Keratinocyte (primary cell): ENCODE results near the gene TCHP. TPM values are rescaled to one million over a fixed set of nuclear protein-coding genes. Genes with fewer than 3 reads are reported as not detected.

ENCODE experiments used
- DNase-seq: peaks from one replicate; pipeline ENCODE4 v3.0.0-alpha.2; 2011; ENCODE audit warnings: low read depth, missing footprints, low spot score
- FAIRE-seq: peaks from 2 replicates; lab custom pipeline; 2011; peaks lifted over from hg19 to GRCh38; lab: Jason Lieb, UNC
- H2AFZ ChIP-seq: 2 replicates; pipeline ENCODE4 v1.6.0; 2012; ENCODE audit warnings: low read length, control low read depth, inconsistent platforms; ENCODE audit not compliant: control insufficient read depth
- H3K27ac ChIP-seq: 2 replicates; pipeline ENCODE4 v1.5.1; 2011; ENCODE audit warnings: low read length; ENCODE audit not compliant: control insufficient read depth, insufficient read depth
- H3K27me3 ChIP-seq: 3 replicates; pipeline ENCODE4 v1.6.0; 2011; ENCODE audit warnings: low read length; ENCODE audit not compliant: control insufficient read depth, insufficient read depth; ENCODE audit errors: extremely low read depth
- H3K36me3 ChIP-seq, 2 experiments: 2 replicates in 1 of 2; 3 replicates in 1 of 2; pipeline ENCODE4 v1.5.1; 2011; ENCODE audit warnings: low read length in 2 of 2, mild to moderate bottlenecking in 1 of 2; ENCODE audit not compliant: control insufficient read depth in 2 of 2, insufficient read depth in 2 of 2; ENCODE audit errors: extremely low read depth in 1 of 2
- H3K4me1 ChIP-seq: 3 replicates; pipeline ENCODE4 v1.5.1; 2011; ENCODE audit warnings: low read length; ENCODE audit not compliant: control insufficient read depth, insufficient read depth; ENCODE audit errors: extremely low read depth
- H3K4me2 ChIP-seq: 3 replicates; pipeline ENCODE4 v1.6.0; 2011; ENCODE audit warnings: low read depth, low read length; ENCODE audit not compliant: control insufficient read depth, insufficient read depth; ENCODE audit errors: extremely low read depth
- H3K4me3 ChIP-seq, 3 experiments: fragments of 200-600 bp in 1 of 3; sonication (generic) in 1 of 3; 2 replicates in 2 of 3; 3 replicates in 1 of 3; pipeline ENCODE4 v1.5.1; 2011 to 2016; ENCODE audit warnings: low read length in 3 of 3, mild to moderate bottlenecking in 3 of 3, control low read depth in 2 of 3, inconsistent platforms in 1 of 3, low read depth in 1 of 3, mixed read lengths in 1 of 3, mixed run types in 1 of 3, moderate library complexity in 1 of 3; ENCODE audit not compliant: control insufficient read depth in 2 of 3, insufficient read depth in 2 of 3; ENCODE audit errors: extremely low read depth in 1 of 3
- H3K79me2 ChIP-seq: 2 replicates; pipeline ENCODE4 v1.6.0; 2012; ENCODE audit warnings: low read length; ENCODE audit not compliant: control insufficient read depth, insufficient read depth
- H3K9ac ChIP-seq: 3 replicates; pipeline ENCODE4 v1.6.0; 2011; ENCODE audit warnings: low read length; ENCODE audit not compliant: control insufficient read depth, insufficient read depth; ENCODE audit errors: extremely low read depth
- H3K9me1 ChIP-seq: 3 replicates; pipeline ENCODE4 v1.6.0; 2011; ENCODE audit warnings: low read length; ENCODE audit not compliant: control insufficient read depth, insufficient read depth; ENCODE audit errors: extremely low read depth
- H3K9me3 ChIP-seq: 2 replicates; pipeline ENCODE4 v1.5.1; 2012; ENCODE audit warnings: low read depth, low read length; ENCODE audit not compliant: control insufficient read depth
- H4K20me1 ChIP-seq: 3 replicates; pipeline ENCODE4 v1.6.0; 2011; ENCODE audit warnings: low read length; ENCODE audit not compliant: control insufficient read depth, insufficient read depth; ENCODE audit errors: extremely low read depth
- EZH2 ChIP-seq: IDR thresholded peaks from one replicate; pipeline ENCODE4 v1.6.1; 2012; ENCODE audit warnings: inconsistent platforms, mild to moderate bottlenecking, low read length, moderate library complexity
- dilution Hi-C: fragments of 300-500 bp; cut with MboI; formaldehyde crosslinking; loops from one replicate; pipeline ENCODE4 v1.7.0; 2020; ENCODE audit warnings: low sequenced_read_pairs; ENCODE audit not compliant: extremely low pct_ligation_motif_present
- polyA plus RNA-seq, 5 experiments: library from polyadenylated mRNA; depleted of rRNA in 3 of 5; stranded (reverse) in 3 of 5; stranded (forward) in 1 of 5; unstranded in 1 of 5; fragments of >200 nt; gene quantifications; 1 replicate in 1 of 5; 2 replicates in 3 of 5; 3 replicates in 1 of 5; pipeline versions ENCODE4 v1.2.1 to v1.2.3, GENCODE V29; 2011 to 2012; ENCODE audit warnings: missing spikeins in 2 of 5, low read depth in 1 of 5, low replicate concordance in 1 of 5
- TF ChIP-seq, protein P1 (sequence below), 3 experiments: IDR thresholded peaks in 1 of 3; conservative IDR thresholded peaks in 1 of 3; optimal IDR thresholded peaks in 1 of 3; 2 replicates in 2 of 3; 3 replicates in 1 of 3; pipeline versions ENCODE3 to v1.5.1; 2011; ENCODE audit warnings: low read length in 3 of 3, mild to moderate bottlenecking in 3 of 3, moderate library complexity in 2 of 3, control low read depth in 1 of 3, inconsistent platforms in 1 of 3; ENCODE audit not compliant: insufficient read depth in 2 of 3; ENCODE audit errors: extremely low read depth in 1 of 3

The TCHP gene
- polyA plus RNA-seq, 1 donor (not counting 4 experiments of a cell fraction or from before 2014, with no cell fraction given), result 9.6 TPM

GRCh38 chr12:109863847-109864712 lies 36.0 kb upstream of the TCHP start:
- Histone ChIP-seq H3K4me1 (peaks cover 31% of the 10 kb centered on the region), H4K20me1 (no peaks in the 10 kb centered on the region), H3K27ac (peak overlapping the region; percentile 45), H3K4me3 (no peak overlapping the region), H3K9me3 (no peaks in the 10 kb centered on the region), H2AFZ (no peak overlapping the region), H3K79me2 (peaks cover 13% of the 10 kb centered on the region), H3K4me2 (peak overlapping the region; percentile 6), H3K36me3 (peaks cover 4 to 9% of the 10 kb centered on the region in 2 experiments), H3K9ac (peak overlapping the region; percentile 4), H3K9me1 (peaks cover 2% of the 10 kb centered on the region), H3K27me3 (no peaks in the 10 kb centered on the region)
- TF ChIP-seq, protein P1, sequence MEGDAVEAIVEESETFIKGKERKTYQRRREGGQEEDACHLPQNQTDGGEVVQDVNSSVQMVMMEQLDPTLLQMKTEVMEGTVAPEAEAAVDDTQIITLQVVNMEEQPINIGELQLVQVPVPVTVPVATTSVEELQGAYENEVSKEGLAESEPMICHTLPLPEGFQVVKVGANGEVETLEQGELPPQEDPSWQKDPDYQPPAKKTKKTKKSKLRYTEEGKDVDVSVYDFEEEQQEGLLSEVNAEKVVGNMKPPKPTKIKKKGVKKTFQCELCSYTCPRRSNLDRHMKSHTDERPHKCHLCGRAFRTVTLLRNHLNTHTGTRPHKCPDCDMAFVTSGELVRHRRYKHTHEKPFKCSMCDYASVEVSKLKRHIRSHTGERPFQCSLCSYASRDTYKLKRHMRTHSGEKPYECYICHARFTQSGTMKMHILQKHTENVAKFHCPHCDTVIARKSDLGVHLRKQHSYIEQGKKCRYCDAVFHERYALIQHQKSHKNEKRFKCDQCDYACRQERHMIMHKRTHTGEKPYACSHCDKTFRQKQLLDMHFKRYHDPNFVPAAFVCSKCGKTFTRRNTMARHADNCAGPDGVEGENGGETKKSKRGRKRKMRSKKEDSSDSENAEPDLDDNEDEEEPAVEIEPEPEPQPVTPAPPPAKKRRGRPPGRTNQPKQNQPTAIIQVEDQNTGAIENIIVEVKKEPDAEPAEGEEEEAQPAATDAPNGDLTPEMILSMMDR (optimal IDR thresholded peaks at IDR 0.05 in 1 of 3, IDR thresholded peaks at IDR 0.05 in 1 of 3, conservative IDR thresholded peaks at IDR 0.05 in 1 of 3; ENCODE audit: extremely low read depth in 1 of 3, insufficient read depth in 2 of 3, low read length in 3 of 3), result no peak
- TF ChIP-seq EZH2, result no peak
- DNase-seq (no peak), FAIRE-seq (peak; percentile 26)
- dilution Hi-C loops, result no loop called here

- H3K4me1 ChIP-seq, result peaks cover 32% of the 10 kb centered on the region
- TF ChIP-seq, protein P1 (optimal IDR thresholded peaks at IDR 0.05 in 1 of 3, IDR thresholded peaks at IDR 0.05 in 1 of 3, conservative IDR thresholded peaks at IDR 0.05 in 1 of 3; ENCODE audit: extremely low read depth in 1 of 3, insufficient read depth in 2 of 3, low read length in 3 of 3), result no peak
- peak overlapping the region; percentile 6 for H3K9ac ChIP-seq
- no peaks in the 10 kb centered on the region for H3K27me3 ChIP-seq
- peak overlapping the region; percentile 45 for H3K27ac ChIP-seq
- no peak overlapping the region for H3K4me3 ChIP-seq
- no peak overlapping the region for H2AFZ ChIP-seq
- peaks cover 13% of the 10 kb centered on the region for H3K79me2 ChIP-seq
- H3K9me3 ChIP-seq, result no peaks in the 10 kb centered on the region
- H3K36me3 ChIP-seq, result peaks cover 4 to 9% of the 10 kb centered on the region in 2 experiments
- FAIRE-seq (peak; percentile 69), DNase-seq (peak; percentile 84)
- peak overlapping the region; percentile 29 for H3K4me2 ChIP-seq
- H3K9me1 ChIP-seq, result peaks cover 2% of the 10 kb centered on the region
- no peaks in the 10 kb centered on the region for H4K20me1 ChIP-seq
- dilution Hi-C loops, result no loop called here
These were observed 35.2 kb upstream of the TCHP start for GRCh38 chr12:109864916-109865315.
